Gastrocnemius medialis (tissue), 4 donors: Measurements from ENCODE around the gene CEACAM18. TPM values are rescaled to one million over a fixed set of nuclear protein-coding genes. Genes with fewer than 3 reads are reported as not detected.

Experiments used
- ATAC-seq, 2 donors: fragments of 150-250 bp; one replicate each; pipeline ENCODE4 v1.9.1; 2016
- DNase-seq, 2 donors: peaks; one replicate each; pipeline ENCODE4 v3.0.0-alpha.2; 2019
- H3K27ac ChIP-seq, 4 donors: fragments of 200-600 bp; sonication (generic); 1 replicate in 1 of 4; 2 replicates in 3 of 4; pipeline ENCODE4 v1.5.1; 2016 to 2018; ENCODE audit warnings: mild to moderate bottlenecking in 2 of 4, moderate library complexity in 1 of 4
- H3K27me3 ChIP-seq, 3 donors: fragments of 200-600 bp; sonication (generic) in 2 of 3; 1 replicate in 1 of 3; 2 replicates in 2 of 3; pipeline versions ENCODE4 v1.5.1 to v1.6.0; 2016 to 2019; ENCODE audit warnings: mild to moderate bottlenecking in 1 of 3, moderate library complexity in 1 of 3
- H3K36me3 ChIP-seq, 2 donors: fragments of 200-600 bp; sonication (generic) in 1 of 2; one replicate each; pipeline ENCODE4 v1.5.1; 2017 to 2018
- H3K4me1 ChIP-seq, 2 donors: fragments of 200-600 bp; sonication (generic) in 1 of 2; one replicate each; pipeline ENCODE4 v1.5.1; 2016 to 2017; ENCODE audit warnings: mild to moderate bottlenecking in 2 of 2
- H3K4me3 ChIP-seq, 4 donors: fragments of 200-600 bp; sonication (generic) in 3 of 4; 1 replicate in 1 of 4; 2 replicates in 3 of 4; pipeline ENCODE4 v1.5.1; 2016 to 2019; ENCODE audit warnings: mild to moderate bottlenecking in 2 of 4
- H3K9me3 ChIP-seq, 3 donors: fragments of 200-600 bp; sonication (generic) in 2 of 3; 1 replicate in 1 of 3; 2 replicates in 2 of 3; pipeline ENCODE4 v1.5.1; 2016 to 2019
- CTCF ChIP-seq, 5 experiments: fragments of 450-650 bp in 3 of 5; fragments of 200-600 bp in 2 of 5; sonication (generic) in 2 of 5; IDR thresholded peaks in 4 of 5; conservative IDR thresholded peaks in 1 of 5; 1 replicate in 4 of 5; 2 replicates in 1 of 5; pipeline ENCODE4 v1.5.1; 2016 to 2019; ENCODE audit warnings: antibody characterized with exemption in 5 of 5, mild to moderate bottlenecking in 3 of 5, moderate library complexity in 3 of 5
- POLR2A ChIP-seq, 2 donors: fragments of 450-650 bp; IDR thresholded peaks; one replicate each; pipeline ENCODE4 v1.6.1; 2017; ENCODE audit warnings: antibody characterized with exemption in 2 of 2, mild to moderate bottlenecking in 2 of 2, moderate library complexity in 2 of 2
- in situ Hi-C, 4 donors: fragments of 200-750 bp; cut with MboI; loops; one replicate each; pipeline versions ENCODE4 v1.15.0 to v1.8.0; 2017; ENCODE audit warnings: low sequenced_read_pairs in 4 of 4
- intact Hi-C: fragments of 100-400 bp; cut with DNase I; formaldehyde crosslinking; loops from one replicate; pipeline ENCODE4 v1.15.1; 2023; ENCODE audit warnings: low total_unique reads
- total RNA-seq, 4 donors: library from RNA; depleted of rRNA; stranded (reverse); fragments of >200 nt; gene quantifications; one replicate each; pipeline versions ENCODE4 v1.1.0 to v1.2.3, GENCODE V29; 2016

The CEACAM18 gene
- total RNA-seq: not detected

GRCh38 chr19:51478381-51479234, at the start of gene CEACAM18:
Gene CEACAM18 (plus strand): TSS chr19:51478539.
- H3K27ac ChIP-seq: no peak within 1 kb of the TSS
- intact Hi-C loops: no loop called here
- ATAC-seq (no peak), DNase-seq (no peak)
- no peaks in the 10 kb centered on the region for H3K36me3 ChIP-seq
- in situ Hi-C loops: loop anchor here in 2 of 4 donors (5.0 to 10.0 kb wide), 2 partner anchors 174 to 186 kb away; no protein-coding TSS in a partner anchor
- H3K27me3 ChIP-seq: peaks cover 0 to 4% (median 0%) of the 10 kb centered on the region in 3 donors
- H3K9me3 ChIP-seq: no peaks in the 10 kb centered on the region
- TF ChIP-seq POLR2A (IDR thresholded peaks at IDR 0.05) (no peak), CTCF (IDR thresholded peaks at IDR 0.05 in 4 of 5, conservative IDR thresholded peaks at IDR 0.05 in 1 of 5) (no peak)
- H3K4me1 ChIP-seq: no peaks in the 10 kb centered on the region
- H3K4me3 ChIP-seq: no peak within 1 kb of the TSS

- intact Hi-C loops: no loop called here
- Histone ChIP-seq H3K36me3 (no peaks in the 10 kb centered on the region), H3K4me1 (no peaks in the 10 kb centered on the region), H3K4me3 (no peak overlapping the region), H3K27me3 (no peaks in the 10 kb centered on the region), H3K9me3 (no peaks in the 10 kb centered on the region), H3K27ac (no peak overlapping the region)
- in situ Hi-C loops: no loop called here
- no peak for DNase-seq
- no peak for ATAC-seq
- no peak for TF ChIP-seq CTCF (IDR thresholded peaks at IDR 0.05 in 4 of 5, conservative IDR thresholded peaks at IDR 0.05 in 1 of 5)
- TF ChIP-seq POLR2A (IDR thresholded peaks at IDR 0.05): no peak
These were observed 48.1 kb upstream of the CEACAM18 start for GRCh38 chr19:51430221-51430620.

- DNase-seq (no peak), ATAC-seq (no peak)
- Histone ChIP-seq H3K27ac (no peak overlapping the region), H3K36me3 (no peaks in the 10 kb centered on the region), H3K4me3 (no peak overlapping the region), H3K9me3 (no peaks in the 10 kb centered on the region), H3K27me3 (no peaks in the 10 kb centered on the region), H3K4me1 (no peaks in the 10 kb centered on the region)
- TF ChIP-seq POLR2A (IDR thresholded peaks at IDR 0.05): no peak
- in situ Hi-C loops (no loop called here), intact Hi-C loops (no loop called here)
These were observed 47.2 kb upstream of the CEACAM18 start for GRCh38 chr19:51431124-51431523.

- H3K4me3 ChIP-seq: no peak overlapping the region
- ATAC-seq: no peak
- no peaks in the 10 kb centered on the region for H3K4me1 ChIP-seq
- H3K27ac ChIP-seq: no peak overlapping the region
- H3K36me3 ChIP-seq: no peaks in the 10 kb centered on the region
- DNase-seq: no peak
- no peak for TF ChIP-seq POLR2A (IDR thresholded peaks at IDR 0.05)
- no peak for TF ChIP-seq CTCF (IDR thresholded peaks at IDR 0.05 in 4 of 5, conservative IDR thresholded peaks at IDR 0.05 in 1 of 5)
- no peaks in the 10 kb centered on the region for H3K27me3 ChIP-seq
- in situ Hi-C loops: no loop called here
- H3K9me3 ChIP-seq: no peaks in the 10 kb centered on the region
- intact Hi-C loops: no loop called here
These were observed 45.3 kb upstream of the CEACAM18 start for GRCh38 chr19:51433043-51433442.

GRCh38 chr19:51434456-51434855, 43.9 kb upstream of the CEACAM18 start:
- Histone ChIP-seq H3K4me1 (no peaks in the 10 kb centered on the region), H3K27ac (no peak overlapping the region), H3K36me3 (no peaks in the 10 kb centered on the region), H3K4me3 (no peak overlapping the region), H3K9me3 (no peaks in the 10 kb centered on the region), H3K27me3 (peaks cover 0 to 2% (median 0%) of the 10 kb centered on the region in 3 donors)
- no peak for ATAC-seq
- DNase-seq: no peak
- intact Hi-C loops: no loop called here
- in situ Hi-C loops: no loop called here
- no peak for TF ChIP-seq POLR2A (IDR thresholded peaks at IDR 0.05)
- TF ChIP-seq CTCF (IDR thresholded peaks at IDR 0.05 in 4 of 5, conservative IDR thresholded peaks at IDR 0.05 in 1 of 5): no peak
